GM12878 (cell line): Measurements from ENCODE around the gene KLHL22. TPM values are rescaled to one million over a fixed set of nuclear protein-coding genes. Genes with fewer than 3 reads are reported as not detected.

Source experiments
- ATAC-seq: fragments of 200-7000 bp; cut with Tn5 transposase; 3 replicates; pipeline ENCODE4 v1.9.1; 2020; ENCODE audit warnings: mild to moderate bottlenecking, moderate library complexity
- BruUV-seq: library from RNA; stranded (reverse); fragments of 400-500 nt; replicated peaks from 2 replicates; lab custom pipeline; 2021; lab: Mats Ljungman, UMichigan
- CTCF ChIA-PET: fragments of 300-600 bp; sonication (Branson Sonifier 250); formaldehyde crosslinking; extraction: SDS; loops from one replicate; lab custom pipeline; 2021; ENCODE audit warnings: inconsistent platforms; lab: Yijun Ruan, JAX
- POLR2A ChIA-PET: fragments of 350-600 bp; formaldehyde crosslinking; extraction: SDS; loops from one replicate; lab custom pipeline; 2021; ENCODE audit warnings: inconsistent platforms; lab: Charles Lee
- RAD21 ChIA-PET: fragments of 300-600 bp; sonication (Branson Sonifier 250); formaldehyde crosslinking; loops from one replicate; lab custom pipeline; 2023; ENCODE audit warnings: antibody characterized with exemption; ENCODE audit not compliant: unreplicated experiment; lab: Charles Lee
- SMC1A ChIA-PET: fragments of 300-600 bp; sonication (Branson Sonifier 250); formaldehyde crosslinking; loops from one replicate; lab custom pipeline; 2023; ENCODE audit not compliant: unreplicated experiment, uncharacterized antibody; lab: Charles Lee
- DNase-seq: peaks from one replicate; pipeline ENCODE4 v3.0.0-alpha.2; 2011; ENCODE audit warnings: low read depth, low spot score
- FAIRE-seq: peaks from 3 replicates; lab custom pipeline; 2011; peaks lifted over from hg19 to GRCh38; lab: Jason Lieb, UNC
- H2AFZ ChIP-seq: 2 replicates; pipeline ENCODE4 v1.6.0; 2011; ENCODE audit warnings: low read depth, low read length, control low read depth; ENCODE audit not compliant: control insufficient read depth
- H3K27ac ChIP-seq: 2 replicates; pipeline ENCODE4 v1.5.1; 2011; ENCODE audit warnings: control low read depth; ENCODE audit not compliant: control insufficient read depth, insufficient read depth
- H3K27me3 ChIP-seq, 2 experiments: replicated peaks in 1 of 2; 2 replicates each; pipeline versions ENCODE4 v1.6.0 to v1.6.1; 2011; ENCODE audit warnings: low read length in 1 of 2; ENCODE audit not compliant: control insufficient read depth in 2 of 2, insufficient read depth in 2 of 2
- H3K36me3 ChIP-seq, 2 experiments: 2 replicates each; pipeline ENCODE4 v1.5.1; 2011; ENCODE audit warnings: low read length in 1 of 2; ENCODE audit not compliant: control insufficient read depth in 2 of 2, insufficient read depth in 2 of 2
- H3K4me1 ChIP-seq: 2 replicates; pipeline ENCODE4 v1.6.1; 2011; ENCODE audit warnings: mild to moderate bottlenecking, low read length, moderate library complexity, mixed read lengths; ENCODE audit not compliant: control insufficient read depth, insufficient read depth
- H3K4me2 ChIP-seq: 2 replicates; pipeline ENCODE4 v1.6.0; 2011; ENCODE audit warnings: control low read depth; ENCODE audit not compliant: control insufficient read depth, insufficient read depth
- H3K4me3 ChIP-seq: fragments of 200-600 bp; sonication (generic); 2 replicates; pipeline ENCODE4 v1.5.1; 2016
- H3K79me2 ChIP-seq: 2 replicates; pipeline ENCODE4 v1.6.0; 2011; ENCODE audit warnings: low read length; ENCODE audit not compliant: control insufficient read depth, insufficient read depth
- H3K9ac ChIP-seq: 2 replicates; pipeline ENCODE4 v1.8.0; 2011; ENCODE audit warnings: low read length, control low read depth, mixed read lengths; ENCODE audit not compliant: control insufficient read depth, insufficient read depth
- H3K9me3 ChIP-seq: replicated peaks from 3 replicates; pipeline ENCODE4 v1.5.1; 2011; ENCODE audit warnings: mild to moderate bottlenecking, low read length; ENCODE audit not compliant: control insufficient read depth, insufficient read depth
- H4K20me1 ChIP-seq: 2 replicates; pipeline ENCODE4 v1.6.0; 2011; ENCODE audit not compliant: control insufficient read depth, insufficient read depth
- BACH1 ChIP-seq: fragments of 450-650 bp; IDR thresholded peaks from 2 replicates; pipeline ENCODE4 v1.6.1; 2017; ENCODE audit warnings: mild to moderate bottlenecking, borderline replicate concordance
- BHLHE40 ChIP-seq, 2 experiments: fragments of 450-650 bp in 1 of 2; IDR thresholded peaks; 2 replicates each; pipeline ENCODE4 v1.6.1; 2011 to 2017; ENCODE audit warnings: low read depth in 2 of 2, borderline replicate concordance in 1 of 2, improper control_type of control experiment in 1 of 2, low read length in 1 of 2, mild to moderate bottlenecking in 1 of 2
- CBFB ChIP-seq: IDR thresholded peaks from 2 replicates; pipeline ENCODE4 v1.6.1; 2016; ENCODE audit warnings: antibody characterized with exemption, low read depth
- E2F4 ChIP-seq: IDR thresholded peaks from 2 replicates; pipeline ENCODE4 v1.6.1; 2012; ENCODE audit warnings: low read depth, low read length, improper control_type of control experiment
- FOS ChIP-seq: IDR thresholded peaks from 3 replicates; pipeline ENCODE4 v1.6.1; 2011; ENCODE audit warnings: borderline replicate concordance; ENCODE audit not compliant: insufficient read length; ENCODE audit errors: extremely low read depth
- HDGF ChIP-seq: fragments of 450-650 bp; IDR thresholded peaks from 2 replicates; pipeline ENCODE4 v1.6.1; 2016; ENCODE audit warnings: antibody characterized with exemption
- IKZF2 ChIP-seq, 2 experiments: fragments of 450-650 bp; IDR thresholded peaks; 2 replicates each; pipeline ENCODE4 v1.6.1; 2017; ENCODE audit warnings: mild to moderate bottlenecking in 2 of 2, moderate library complexity in 2 of 2
- MTA2 ChIP-seq: fragments of 450-650 bp; IDR thresholded peaks from 2 replicates; pipeline ENCODE4 v1.6.1; 2016; ENCODE audit warnings: low read depth, mild to moderate bottlenecking, moderate library complexity
- NBN ChIP-seq: fragments of 450-650 bp; IDR thresholded peaks from 2 replicates; pipeline ENCODE4 v1.6.1; 2016
- REST ChIP-seq: IDR thresholded peaks from 2 replicates; pipeline ENCODE4 v1.6.1; 2012; ENCODE audit warnings: mild to moderate bottlenecking, low read depth, low read length
- RFX5 ChIP-seq: IDR thresholded peaks from 2 replicates; pipeline ENCODE4 v1.6.1; 2011; ENCODE audit warnings: low read depth, low read length, improper control_type of control experiment
- SMARCA5 ChIP-seq: fragments of 450-650 bp; IDR thresholded peaks from 2 replicates; pipeline ENCODE4 v1.6.1; 2017; ENCODE audit warnings: mild to moderate bottlenecking
- SPI1 ChIP-seq: IDR thresholded peaks from 2 replicates; pipeline ENCODE4 v1.6.1; 2011; ENCODE audit warnings: low read depth, mild to moderate bottlenecking, low read length, moderate library complexity, borderline replicate concordance; ENCODE audit not compliant: insufficient read depth
- STAT3 ChIP-seq: IDR thresholded peaks from 2 replicates; pipeline ENCODE4 v1.6.1; 2011; ENCODE audit warnings: low read depth, low read length, improper control_type of control experiment
- TARDBP ChIP-seq: IDR thresholded peaks from 2 replicates; pipeline ENCODE4 v1.6.1; 2016; ENCODE audit warnings: borderline replicate concordance
- TCF3 ChIP-seq: IDR thresholded peaks from 2 replicates; pipeline ENCODE4 v1.6.1; 2012; ENCODE audit warnings: low read depth, mild to moderate bottlenecking, low read length, borderline replicate concordance; ENCODE audit not compliant: insufficient read depth
- ZBTB4 ChIP-seq: fragments of 450-650 bp; formaldehyde crosslinking; IDR thresholded peaks from 2 replicates; pipeline ENCODE4 v1.4.0; 2022; ENCODE audit warnings: mild to moderate bottlenecking, moderate library complexity
- ZNF622 ChIP-seq: fragments of 450-650 bp; IDR thresholded peaks from 2 replicates; pipeline ENCODE4 v1.6.1; 2017; ENCODE audit warnings: mild to moderate bottlenecking, inconsistent platforms
- WGBS: methylation state at CpG from one replicate; pipeline ENCODE4 v1.1.6; 2016; ENCODE audit warnings: low lambda C conversion rate; ENCODE audit not compliant: insufficient replicate concordance, insufficient coverage; ENCODE audit errors: missing lambda C conversion rate; 5-methylcytosine and 5-hydroxymethylcytosine counted together
- in situ Hi-C: fragments of 300-500 bp; cut with MboI; formaldehyde crosslinking; loops from 9 replicates; pipeline ENCODE4 v1.14.3; 2018; ENCODE audit warnings: mixed read lengths
- intact Hi-C: fragments of 100-400 bp; cut with micrococcal nuclease; formaldehyde crosslinking; loops from one replicate; pipeline ENCODE4 v1.14.2; 2022; ENCODE audit not compliant: unreplicated experiment
- polyA plus RNA-seq, 11 experiments: library from polyadenylated mRNA; depleted of rRNA in 4 of 11; unstranded in 6 of 11; stranded (reverse) in 5 of 11; fragments of >200 nt; fragmentation: Nextera tagmentation in 4 of 11; fragmentation: Illumina TruSeq in 1 of 11; extraction: Ambion mirVana in 4 of 11; extraction: Trizol in 1 of 11; gene quantifications; 1 replicate in 1 of 11; 2 replicates in 10 of 11; pipeline versions ENCODE4 v1.2.1 to v1.2.3, GENCODE V29; 2011 to 2016; ENCODE audit warnings: inconsistent platforms in 2 of 11, missing spikeins in 2 of 11, low read depth in 1 of 11
- total RNA-seq, 4 experiments: library from RNA; depleted of rRNA in 3 of 4; stranded (reverse); fragments of >200 nt in 3 of 4; fragmentation: Illumina TruSeq in 1 of 4; extraction: Trizol in 1 of 4; gene quantifications; 2 replicates each; pipeline versions ENCODE4 v1.2.1 to v1.2.3, GENCODE V29; 2013 to 2021

KLHL22 gene
- total and polyA plus RNA-seq, 10 of the 15 experiments (the other 5 are each of a cell fraction or from before 2014, with no cell fraction given), result 0.06 to 22.1 (median 14.2) TPM

GRCh38 chr22:20490941-20491307 lies 4.7 kb downstream of the KLHL22 start:
- Histone ChIP-seq H3K27me3 (no peaks in the 10 kb centered on the region), H4K20me1 (no peaks in the 10 kb centered on the region; the same call in 1 of the 2 replicates), H3K4me3 (no peak overlapping the region), H3K9ac (no peak overlapping the region), H3K79me2 (peaks cover 15% of the 10 kb centered on the region), H3K9me3 (no peaks in the 10 kb centered on the region), H3K4me1 (peaks cover 6% of the 10 kb centered on the region; the same call in 1 of the 2 replicates), H3K36me3 (no peaks in the 10 kb centered on the region), H3K4me2 (no peak overlapping the region), H3K27ac (no peak overlapping the region), H2AFZ (no peak overlapping the region)
- ATAC-seq, result no peak
- WGBS, result 100% methylated on average over 1 of the region's 1 CpG
- RAD21 ChIA-PET, result no interaction called here
- POLR2A ChIA-PET, result interaction anchor here (0.5 kb wide), 1 partner anchor 963 kb away, joined by 3 read pairs; no protein-coding TSS in a partner anchor
- no peak for FAIRE-seq
- DNase-seq, result no peak
- BruUV-seq, result no TSS peak
- intact Hi-C loops, result no loop called here
- CTCF ChIA-PET, result interaction anchor here (0.7 to 1.2 kb wide), 2 partner anchors 36 to 73 kb away, joined by 3 read pairs; no protein-coding TSS in a partner anchor
- SMC1A ChIA-PET, result interaction anchor here (1.2 kb wide), 1 partner anchor 9 kb away, joined by 3 read pairs; no protein-coding TSS in a partner anchor
- in situ Hi-C loops, result loop anchor here (5.0 kb wide), 1 partner anchor 69 kb away; no protein-coding TSS in a partner anchor
- TF ChIP-seq MTA2 (no peak), TARDBP (no peak), FOS (no peak), NBN (no peak), REST (no peak), BHLHE40 (IDR thresholded peaks at IDR 0.05; ENCODE audit: borderline replicate concordance in 1 of 2, low read depth in 2 of 2, low read length in 1 of 2) (no peak), E2F4 (no peak), ZNF622 (no peak), HDGF (no peak), RFX5 (no peak), TCF3 (no peak), SMARCA5 (no peak), BACH1 (no peak), IKZF2 (IDR thresholded peaks at IDR 0.05) (no peak), SPI1 (no peak), STAT3 (no peak), ZBTB4 (CRISPR knock-in tag) (no peak), CBFB (no peak)
